ENCODE data around the gene VWA5B1.

- TF ChIP-seq CTCF (IDR thresholded peaks at IDR 0.05 in 8 of 11, conservative IDR thresholded peaks at IDR 0.05 in 3 of 11), result no peak
- no peak for TF ChIP-seq POLR2AphosphoS5 (IDR thresholded peaks at IDR 0.05)
- TF ChIP-seq POLR2A (IDR thresholded peaks at IDR 0.05), result no peak
Observed at GRCh38 chr1:20339811-20340457, 49.3 kb downstream of the VWA5B1 start.

Data from spleen (tissue), 7 donors.